Stimulated activated CD8-positive, alpha-beta memory T cell treated with anti-CD3 and anti-CD28 coated beads, Interleukin-4, amount 100 ng/mL, for 4 hours (primary cell): ENCODE measurements around the gene FRMD8.
A peak's percentile ranks its signal among the peaks of the same experiment; 100 is the strongest.

ENCODE experiments used
- DNase-seq, 2 donors: peaks; one replicate each; pipeline ENCODE4 v3.0.0-alpha.2; 2020; ENCODE audit warnings: low read depth in 2 of 2, low spot score in 1 of 2

FRMD8 gene, protein sequence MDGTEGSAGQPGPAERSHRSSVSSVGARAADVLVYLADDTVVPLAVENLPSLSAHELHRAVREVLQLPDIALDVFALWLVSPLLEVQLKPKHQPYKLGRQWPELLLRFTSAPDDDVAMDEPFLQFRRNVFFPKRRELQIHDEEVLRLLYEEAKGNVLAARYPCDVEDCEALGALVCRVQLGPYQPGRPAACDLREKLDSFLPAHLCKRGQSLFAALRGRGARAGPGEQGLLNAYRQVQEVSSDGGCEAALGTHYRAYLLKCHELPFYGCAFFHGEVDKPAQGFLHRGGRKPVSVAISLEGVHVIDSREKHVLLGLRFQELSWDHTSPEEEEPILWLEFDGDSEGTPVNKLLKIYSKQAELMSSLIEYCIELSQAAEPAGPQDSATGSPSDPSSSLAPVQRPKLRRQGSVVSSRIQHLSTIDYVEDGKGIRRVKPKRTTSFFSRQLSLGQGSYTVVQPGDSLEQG

GRCh38 chr11:65386307-65387140 lies at the start of gene FRMD8:
FRMD8 (plus strand) TSS chr11:65386637; CDS start chr11:65387037, 400 bp downstream.
- peak; percentile 73 to 81 for DNase-seq

- no peak for DNase-seq
Observed at GRCh38 chr11:65338676-65339075, 47.8 kb upstream of the FRMD8 start.

DNA sequence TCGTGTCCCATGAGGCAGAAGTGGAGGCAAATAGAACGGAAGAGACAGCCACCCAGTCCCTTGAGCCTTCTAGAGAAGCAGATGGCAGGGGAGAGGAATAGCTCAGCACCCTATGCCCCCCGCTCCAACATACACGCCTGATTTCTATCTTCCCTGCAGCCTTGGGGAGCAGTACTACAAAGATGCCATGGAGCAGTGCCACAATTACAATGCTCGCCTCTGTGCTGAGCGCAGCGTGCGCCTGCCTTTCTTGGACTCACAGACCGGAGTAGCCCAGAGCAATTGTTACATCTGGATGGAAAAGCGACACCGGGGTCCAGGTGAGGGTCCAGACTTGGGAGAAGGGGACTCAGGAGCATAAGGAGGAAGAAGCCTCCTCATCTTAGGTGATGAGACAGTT lies 46.2 kb upstream of the FRMD8 start:
- no peak for DNase-seq

GRCh38 chr11:65341856-65342255 lies 44.6 kb upstream of the FRMD8 start:
- DNase-seq: no peak

GRCh38 chr11:65351511-65351910 lies 34.9 kb upstream of the FRMD8 start:
- DNase-seq: no peak

DNA sequence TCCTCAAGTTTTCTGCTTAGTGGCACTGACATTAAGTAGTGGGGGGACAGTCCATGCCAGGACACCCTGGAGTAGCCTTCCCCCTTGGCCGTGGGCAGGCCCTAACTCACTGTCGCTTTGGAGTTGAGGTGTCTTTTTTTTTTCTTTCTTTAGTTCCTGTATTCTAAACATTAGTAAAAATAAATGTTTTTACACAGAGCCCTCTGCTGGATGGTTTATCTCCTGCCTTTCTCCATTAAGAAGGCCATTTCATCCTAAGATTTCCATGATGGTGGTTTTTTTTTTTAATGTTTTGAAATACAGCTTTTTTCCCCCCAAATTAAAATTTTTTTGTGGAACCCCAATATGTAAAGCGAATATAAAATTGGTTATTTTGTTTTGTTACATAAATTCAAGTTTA lies 33.7 kb upstream of the FRMD8 start:
- DNase-seq: no peak

GRCh38 chr11:65353376-65353775 lies 33.1 kb upstream of the FRMD8 start:
- DNase-seq: no peak

DNA sequence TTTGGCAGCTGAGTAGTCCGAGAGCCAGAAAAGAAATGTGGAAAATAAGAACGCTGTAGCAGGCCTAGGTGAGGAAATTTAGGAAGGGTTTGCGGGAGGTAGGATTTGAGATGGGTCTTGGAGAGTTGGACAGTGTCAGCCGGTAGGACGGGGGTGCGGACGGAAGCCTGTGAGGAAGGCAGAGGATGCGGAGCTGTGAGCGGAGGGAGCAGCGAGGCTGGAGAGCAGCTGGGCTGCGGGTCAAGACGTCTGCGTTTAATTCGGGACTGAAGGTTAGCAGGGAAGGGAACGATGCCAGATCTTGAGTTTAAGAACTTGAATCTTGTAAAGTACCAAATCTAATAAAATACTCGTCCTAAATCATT lies 32.6 kb upstream of the FRMD8 start:
- DNase-seq: no peak

DNA sequence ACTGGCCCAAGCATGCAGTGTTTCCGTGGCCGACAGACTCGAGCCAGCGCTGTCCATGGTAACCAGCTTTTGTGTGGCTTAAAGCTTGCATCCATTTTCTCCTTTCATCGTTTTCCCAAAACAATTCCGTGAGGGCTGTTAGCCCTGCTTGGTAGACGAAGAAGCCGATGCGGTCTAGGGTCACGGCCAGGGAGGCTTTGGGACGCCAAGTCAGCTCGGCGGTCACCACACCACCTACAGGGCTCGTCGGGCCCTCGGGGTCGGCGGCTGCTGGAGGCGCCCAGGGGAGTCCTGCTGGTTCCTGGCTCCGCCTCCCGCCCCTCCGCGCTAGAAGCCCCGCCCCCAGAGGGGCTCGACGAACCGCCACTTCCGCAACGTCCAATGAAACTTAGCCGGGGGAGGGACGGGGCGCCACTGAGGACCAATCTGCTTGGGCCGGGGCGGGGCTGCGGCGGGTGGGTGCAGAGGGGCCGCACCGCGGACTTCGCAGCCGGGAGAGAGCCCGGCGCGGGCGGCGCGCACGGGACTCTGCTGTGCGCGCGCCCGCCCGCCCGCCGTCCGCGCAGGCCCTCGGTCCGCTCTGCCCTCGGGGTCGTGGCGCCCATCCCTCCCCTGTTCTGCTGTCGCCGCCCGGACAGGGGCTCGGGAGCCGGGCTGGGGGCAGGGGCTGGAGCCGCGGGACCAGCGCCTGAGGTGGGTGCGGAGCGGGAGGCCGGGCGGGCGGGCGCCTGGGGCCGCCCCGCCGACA lies 32.0 kb upstream of the FRMD8 start, which contains the start of gene TIGD3:
Gene TIGD3 (plus strand): TSS at position 487 of the 748 bp plus-strand sequence. CDS start 1,058 bp downstream, outside the sequence.
- peak; percentile 94 to 95 for DNase-seq

DNA sequence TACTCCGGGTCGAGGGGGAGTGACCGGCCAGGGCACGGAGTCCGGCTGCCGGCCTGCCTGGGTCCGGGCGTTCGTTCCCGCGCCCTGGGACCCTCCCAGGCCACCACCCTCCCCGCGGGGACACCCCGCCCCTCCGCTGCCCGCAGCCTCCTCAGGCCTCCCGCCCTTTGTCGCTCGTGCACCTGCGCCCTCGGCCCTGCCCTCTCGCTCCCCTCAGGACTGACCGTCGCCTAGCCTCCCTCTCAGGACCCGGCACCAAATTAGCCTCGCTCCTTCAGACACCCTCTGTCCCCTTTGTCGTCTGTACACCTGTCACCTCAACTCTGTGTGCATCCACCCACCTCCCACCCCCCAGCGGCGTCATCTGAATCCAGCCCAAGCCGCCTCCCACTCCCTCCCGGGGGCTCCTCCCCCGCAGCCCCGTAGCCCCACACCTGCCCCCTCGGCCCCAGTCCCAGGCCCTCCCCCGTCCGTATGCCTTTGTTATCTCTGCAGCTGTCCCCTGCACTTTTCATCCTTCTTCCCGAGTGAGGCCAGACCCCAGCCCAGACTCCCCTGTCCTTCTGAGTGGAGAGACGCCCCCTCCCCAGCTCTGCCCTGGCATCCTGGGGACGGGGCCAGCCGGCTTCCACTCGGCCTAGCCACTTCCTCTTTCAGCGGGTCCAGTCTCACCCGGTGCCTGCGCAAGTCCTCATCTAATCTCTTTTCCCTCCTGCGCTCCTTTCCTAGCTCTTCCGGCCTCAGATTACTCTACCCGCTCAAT lies 31.2 kb upstream of the FRMD8 start:
- peak; percentile 24 to 52 for DNase-seq

DNA sequence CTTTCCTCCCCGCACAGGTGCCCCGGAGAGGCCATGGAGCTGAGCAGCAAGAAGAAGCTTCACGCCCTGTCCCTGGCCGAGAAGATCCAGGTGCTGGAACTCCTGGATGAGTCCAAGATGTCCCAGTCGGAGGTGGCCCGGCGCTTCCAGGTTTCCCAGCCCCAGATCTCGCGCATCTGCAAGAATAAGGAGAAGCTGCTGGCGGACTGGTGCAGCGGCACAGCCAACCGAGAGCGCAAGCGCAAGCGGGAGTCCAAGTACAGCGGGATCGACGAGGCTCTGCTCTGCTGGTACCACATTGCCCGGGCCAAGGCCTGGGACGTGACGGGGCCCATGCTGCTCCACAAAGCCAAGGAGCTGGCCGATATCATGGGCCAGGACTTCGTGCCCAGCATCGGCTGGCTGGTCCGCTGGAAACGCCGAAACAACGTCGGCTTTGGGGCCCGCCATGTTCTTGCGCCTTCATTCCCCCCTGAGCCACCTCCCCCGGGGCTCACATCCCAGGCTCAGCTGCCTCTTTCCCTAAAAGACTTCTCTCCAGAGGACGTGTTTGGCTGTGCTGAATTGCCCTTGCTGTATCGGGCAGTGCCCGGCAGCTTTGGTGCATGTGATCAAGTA lies 30.6 kb upstream of the FRMD8 start:
- no peak for DNase-seq

DNA sequence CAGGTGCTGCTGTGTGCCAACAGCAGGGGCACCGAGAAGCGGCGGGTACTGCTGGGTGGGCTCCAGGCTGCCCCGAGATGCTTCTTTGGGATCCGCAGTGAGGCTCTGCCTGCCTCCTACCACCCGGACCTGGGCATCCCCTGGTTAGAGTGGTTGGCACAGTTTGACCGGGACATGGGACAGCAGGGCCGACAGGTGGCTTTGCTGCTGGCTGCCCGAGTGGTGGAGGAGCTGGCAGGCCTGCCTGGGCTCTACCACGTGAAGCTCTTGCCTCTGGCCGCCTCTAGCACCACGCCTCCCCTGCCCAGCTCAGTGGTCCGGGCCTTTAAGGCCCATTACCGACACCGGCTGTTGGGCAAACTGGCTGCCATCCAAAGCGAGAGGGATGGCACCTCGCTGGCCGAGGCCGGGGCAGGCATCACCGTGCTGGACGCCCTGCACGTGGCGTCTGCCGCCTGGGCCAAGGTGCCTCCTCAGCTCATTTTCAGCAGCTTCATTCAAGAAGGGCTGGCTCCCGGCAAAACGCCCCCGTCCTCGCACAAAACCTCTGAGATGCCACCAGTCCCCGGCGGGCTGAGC lies 30.0 kb upstream of the FRMD8 start:
- no peak for DNase-seq

DNA sequence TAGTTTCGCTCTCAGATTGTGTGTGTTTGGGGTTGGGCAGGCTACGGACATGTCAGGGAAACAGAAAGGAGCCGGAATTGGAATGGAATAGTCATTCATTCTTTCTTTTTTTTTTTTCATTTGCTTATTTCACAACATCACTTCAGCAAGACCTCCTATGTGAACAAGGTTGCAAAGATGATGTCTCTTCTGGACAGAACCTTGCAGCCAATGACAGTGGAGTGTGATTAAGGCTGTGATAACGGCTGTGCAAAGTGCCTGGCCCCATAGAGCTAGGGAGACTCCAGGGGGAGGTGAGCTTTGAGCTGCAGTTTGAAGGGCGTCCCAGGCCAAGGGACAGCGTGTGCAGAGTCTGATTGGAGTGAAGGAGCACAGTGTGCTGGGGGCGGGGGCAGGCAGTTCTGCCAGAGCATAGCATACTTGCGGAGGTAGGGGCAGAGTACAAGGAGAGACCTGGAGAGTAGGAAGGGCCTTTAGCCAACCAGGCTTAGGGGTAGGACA lies 28.5 kb upstream of the FRMD8 start:
- DNase-seq: no peak

DNA sequence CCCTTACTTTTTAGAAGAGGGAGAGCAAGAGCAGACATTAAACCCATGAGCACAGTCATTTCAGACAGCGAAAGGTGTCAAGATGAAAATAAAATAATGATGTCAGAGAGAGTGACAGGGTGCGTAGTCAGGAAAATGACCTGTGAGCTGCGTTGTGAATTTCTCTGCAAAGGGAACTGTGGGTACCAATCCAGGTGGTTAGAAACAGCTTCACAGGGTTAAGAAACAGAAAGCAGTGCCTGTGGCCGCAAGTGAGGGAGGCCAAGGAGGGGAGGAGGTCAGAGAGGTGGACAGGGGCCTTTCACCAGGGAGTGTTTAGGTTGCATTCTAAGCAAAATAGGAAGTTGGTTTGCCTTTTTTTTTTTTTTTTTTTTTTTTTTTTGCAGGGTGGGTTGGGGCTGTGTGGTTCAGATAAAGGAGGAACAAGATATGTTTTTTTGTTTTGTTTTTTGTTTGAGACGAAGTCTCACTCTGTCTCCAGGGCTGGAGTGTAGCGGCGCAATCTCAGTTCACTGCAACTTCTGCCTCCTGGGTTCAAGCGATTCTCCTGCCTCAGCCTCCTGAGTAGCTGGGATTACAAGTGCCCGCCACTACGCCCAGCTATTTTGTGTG lies 24.0 kb upstream of the FRMD8 start:
- DNase-seq: no peak

DNA sequence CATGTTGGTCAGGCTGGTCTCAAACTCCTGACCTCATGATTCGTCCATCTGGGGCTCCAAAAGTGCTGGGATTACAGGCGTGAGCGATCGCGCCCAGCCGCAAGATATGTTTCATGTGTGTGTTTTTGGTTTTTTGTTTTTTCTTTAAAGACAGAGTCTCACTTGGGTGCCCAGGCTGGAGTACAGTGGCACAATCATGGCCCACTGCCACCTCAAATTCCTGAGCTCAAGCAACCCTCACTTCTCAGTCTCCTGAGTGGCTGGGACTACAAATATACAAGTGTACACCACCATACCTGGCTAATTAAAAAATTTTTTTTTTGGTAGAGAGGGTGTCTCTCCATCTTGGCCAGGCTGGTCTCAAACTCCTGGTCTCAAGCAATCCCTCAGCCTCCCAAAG lies 23.5 kb upstream of the FRMD8 start:
- DNase-seq: no peak

DNA sequence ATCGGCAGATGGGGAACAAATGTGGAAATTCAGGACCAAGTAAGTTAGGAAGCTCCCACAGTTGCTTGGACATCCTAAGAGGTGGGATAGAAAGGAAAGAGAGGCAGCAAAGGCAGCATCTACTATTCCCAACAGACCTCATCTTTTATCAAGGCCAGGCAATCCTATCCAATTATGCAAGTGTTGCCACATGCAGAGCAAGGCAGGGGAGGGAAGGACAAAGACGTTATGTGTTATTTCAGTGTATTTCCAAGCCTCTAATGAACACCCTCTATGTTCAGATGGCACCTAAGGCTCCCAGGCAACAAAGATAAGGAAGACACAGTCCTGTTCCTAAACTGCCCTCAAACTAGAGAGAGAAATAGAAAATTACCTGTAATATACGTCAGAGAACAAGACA lies 22.7 kb upstream of the FRMD8 start:
- no peak for DNase-seq

- DNase-seq: no peak
Observed at GRCh38 chr11:65366340-65366773, 20.1 kb upstream of the FRMD8 start.

DNA sequence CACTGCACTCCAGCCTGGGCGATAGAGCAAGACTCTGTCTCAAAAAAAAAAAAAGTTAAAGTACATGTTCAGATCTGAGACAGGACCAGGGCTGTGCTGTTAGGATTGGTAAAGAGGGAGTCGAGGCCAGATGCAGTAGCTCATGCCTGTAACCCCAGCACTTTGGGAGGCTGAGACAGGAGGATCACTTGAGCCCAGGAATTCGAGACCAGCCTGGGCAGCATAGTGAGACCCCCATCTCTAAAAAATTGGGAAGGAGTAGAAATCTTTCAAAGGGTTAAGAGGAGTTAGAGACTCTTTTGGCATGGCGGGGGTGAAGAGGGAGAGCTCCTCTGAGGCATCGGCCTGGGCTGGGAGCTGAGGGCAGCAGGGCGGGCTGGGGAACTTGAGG lies 15.8 kb upstream of the FRMD8 start:
- DNase-seq: no peak
